ENCODE measurements around the gene POTEG.
A peak's percentile ranks its signal among the peaks of the same experiment; 100 is the strongest.
"Not testable (repeated sequence)": the region's sequence is repeated elsewhere in the genome, so short reads cannot be mapped to it uniquely, and the experiment has no call there.

POTEG gene

GRCh38 chr14:19388741-19389140, 45.4 kb downstream of the POTEG start:
- not testable (repeated sequence) for H3K27ac Mint-ChIP-seq; H3K36me3 Mint-ChIP-seq; ATAC-seq (replicated peaks); DNase-seq; H3K27me3 Mint-ChIP-seq; H3K4me3 Mint-ChIP-seq; H3K4me1 Mint-ChIP-seq; H3K9me3 Mint-ChIP-seq

- not testable (repeated sequence) for H3K9me3 Mint-ChIP-seq; ATAC-seq (replicated peaks); H3K36me3 Mint-ChIP-seq; DNase-seq; H3K4me1 Mint-ChIP-seq; H3K27ac Mint-ChIP-seq; H3K4me3 Mint-ChIP-seq; H3K27me3 Mint-ChIP-seq
Observed at GRCh38 chr14:19386996-19387395, 47.1 kb downstream of the POTEG start.

- not testable (repeated sequence) for ATAC-seq (replicated peaks); H3K36me3 Mint-ChIP-seq; H3K27me3 Mint-ChIP-seq; H3K4me1 Mint-ChIP-seq; H3K4me3 Mint-ChIP-seq; DNase-seq; H3K9me3 Mint-ChIP-seq; H3K27ac Mint-ChIP-seq
Observed at GRCh38 chr14:19386309-19386708, 47.8 kb downstream of the POTEG start.

- not testable (repeated sequence) for H3K4me1 Mint-ChIP-seq, H3K27ac Mint-ChIP-seq, H3K36me3 Mint-ChIP-seq, H3K4me3 Mint-ChIP-seq, H3K9me3 Mint-ChIP-seq, DNase-seq, H3K27me3 Mint-ChIP-seq
- ATAC-seq (replicated peaks), result peak in 1 of 2 donors; percentile 22
Observed at GRCh38 chr14:19384088-19384781, 49.9 kb downstream of the POTEG start.

GRCh38 chr14:19383008-19383584, 51.0 kb downstream of the POTEG start:
- not testable (repeated sequence) for H3K4me3 Mint-ChIP-seq; ATAC-seq (replicated peaks); H3K4me1 Mint-ChIP-seq; H3K9me3 Mint-ChIP-seq; H3K27me3 Mint-ChIP-seq; DNase-seq; H3K27ac Mint-ChIP-seq; H3K36me3 Mint-ChIP-seq

GRCh38 chr14:19380137-19380536, 54.0 kb downstream of the POTEG start:
- H3K4me1 Mint-ChIP-seq; ATAC-seq (replicated peaks); H3K36me3 Mint-ChIP-seq; H3K27me3 Mint-ChIP-seq; H3K9me3 Mint-ChIP-seq; DNase-seq; H3K27ac Mint-ChIP-seq; H3K4me3 Mint-ChIP-seq: not testable (repeated sequence)

- H3K27me3 Mint-ChIP-seq; H3K4me1 Mint-ChIP-seq; H3K4me3 Mint-ChIP-seq; H3K27ac Mint-ChIP-seq; H3K9me3 Mint-ChIP-seq; H3K36me3 Mint-ChIP-seq; ATAC-seq (replicated peaks); DNase-seq: not testable (repeated sequence)
Observed at GRCh38 chr14:19374451-19374903, 59.7 kb downstream of the POTEG start.

- H3K27ac Mint-ChIP-seq; H3K27me3 Mint-ChIP-seq; H3K4me3 Mint-ChIP-seq; H3K4me1 Mint-ChIP-seq; H3K36me3 Mint-ChIP-seq; DNase-seq; ATAC-seq (replicated peaks); H3K9me3 Mint-ChIP-seq: not testable (repeated sequence)
Observed at GRCh38 chr14:19372813-19373500, 61.2 kb downstream of the POTEG start.

GRCh38 chr14:19371767-19372166, 62.4 kb downstream of the POTEG start:
- H3K27me3 Mint-ChIP-seq; H3K36me3 Mint-ChIP-seq; H3K9me3 Mint-ChIP-seq; DNase-seq; ATAC-seq (replicated peaks); H3K4me3 Mint-ChIP-seq; H3K4me1 Mint-ChIP-seq; H3K27ac Mint-ChIP-seq: not testable (repeated sequence)

GRCh38 chr14:19362803-19363202, 71.3 kb downstream of the POTEG start:
- H3K4me1 Mint-ChIP-seq; ATAC-seq (replicated peaks); DNase-seq; H3K27ac Mint-ChIP-seq; H3K4me3 Mint-ChIP-seq; H3K9me3 Mint-ChIP-seq; H3K36me3 Mint-ChIP-seq; H3K27me3 Mint-ChIP-seq: not testable (repeated sequence)

GRCh38 chr14:19362323-19362722, 71.8 kb downstream of the POTEG start:
- ATAC-seq (replicated peaks); DNase-seq; H3K36me3 Mint-ChIP-seq; H3K4me1 Mint-ChIP-seq; H3K27ac Mint-ChIP-seq; H3K9me3 Mint-ChIP-seq; H3K27me3 Mint-ChIP-seq; H3K4me3 Mint-ChIP-seq: not testable (repeated sequence)

GRCh38 chr14:19361636-19362253, 72.4 kb downstream of the POTEG start:
- not testable (repeated sequence) for H3K9me3 Mint-ChIP-seq; ATAC-seq (replicated peaks); H3K27me3 Mint-ChIP-seq; H3K27ac Mint-ChIP-seq; H3K4me1 Mint-ChIP-seq; DNase-seq; H3K36me3 Mint-ChIP-seq; H3K4me3 Mint-ChIP-seq

GRCh38 chr14:19360937-19361635, 73.1 kb downstream of the POTEG start:
- H3K27me3 Mint-ChIP-seq; H3K36me3 Mint-ChIP-seq; H3K4me3 Mint-ChIP-seq; H3K4me1 Mint-ChIP-seq; DNase-seq; H3K27ac Mint-ChIP-seq; H3K9me3 Mint-ChIP-seq; ATAC-seq (replicated peaks): not testable (repeated sequence)
